ENCODE data around the gene IGFBP4. TPM values are rescaled to one million over a fixed set of nuclear protein-coding genes. Genes with fewer than 3 reads are reported as not detected.

IGFBP4 gene
- total and polyA plus RNA-seq, 2 of the 13 experiments (the other 11 are each of a cell fraction or from before 2014, with no cell fraction given): 4.1 to 49.0 TPM

- TF ChIP-seq, protein P1, sequence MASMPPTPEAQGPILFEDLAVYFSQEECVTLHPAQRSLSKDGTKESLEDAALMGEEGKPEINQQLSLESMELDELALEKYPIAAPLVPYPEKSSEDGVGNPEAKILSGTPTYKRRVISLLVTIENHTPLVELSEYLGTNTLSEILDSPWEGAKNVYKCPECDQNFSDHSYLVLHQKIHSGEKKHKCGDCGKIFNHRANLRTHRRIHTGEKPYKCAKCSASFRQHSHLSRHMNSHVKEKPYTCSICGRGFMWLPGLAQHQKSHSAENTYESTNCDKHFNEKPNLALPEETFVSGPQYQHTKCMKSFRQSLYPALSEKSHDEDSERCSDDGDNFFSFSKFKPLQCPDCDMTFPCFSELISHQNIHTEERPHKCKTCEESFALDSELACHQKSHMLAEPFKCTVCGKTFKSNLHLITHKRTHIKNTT (CRISPR knock-in tag; IDR thresholded peaks at IDR 0.05): no peak
- TF ChIP-seq ZNF891 (CRISPR knock-in tag; IDR thresholded peaks at IDR 0.05): 0 out of 2 replicates have a peak, but pooled peaks have one; percentile 65
- TF ChIP-seq ZNF460 (CRISPR knock-in tag; IDR thresholded peaks at IDR 0.05; ENCODE audit: borderline replicate concordance): peak; percentile 65
- no peak for TF ChIP-seq PTBP1 (IDR thresholded peaks at IDR 0.05; ENCODE audit: low read depth, low read length, poor library complexity, severe bottlenecking)
- TF ChIP-seq GPN1 (CRISPR knock-in tag; IDR thresholded peaks at IDR 0.05; ENCODE audit: borderline replicate concordance): no peak
- TF ChIP-seq REL (CRISPR knock-in tag; conservative IDR thresholded peaks at IDR 0.05): 0 out of 2 replicates have a peak, but pooled peaks have one; percentile 9
- no peak for TF ChIP-seq ZNF619 (CRISPR knock-in tag; IDR thresholded peaks at IDR 0.05)
- TF ChIP-seq TBP (CRISPR knock-in tag; IDR thresholded peaks at IDR 0.05): no peak
Observed at GRCh38 chr17:40475234-40475908, 32.1 kb downstream of the IGFBP4 start (continued).

DNA sequence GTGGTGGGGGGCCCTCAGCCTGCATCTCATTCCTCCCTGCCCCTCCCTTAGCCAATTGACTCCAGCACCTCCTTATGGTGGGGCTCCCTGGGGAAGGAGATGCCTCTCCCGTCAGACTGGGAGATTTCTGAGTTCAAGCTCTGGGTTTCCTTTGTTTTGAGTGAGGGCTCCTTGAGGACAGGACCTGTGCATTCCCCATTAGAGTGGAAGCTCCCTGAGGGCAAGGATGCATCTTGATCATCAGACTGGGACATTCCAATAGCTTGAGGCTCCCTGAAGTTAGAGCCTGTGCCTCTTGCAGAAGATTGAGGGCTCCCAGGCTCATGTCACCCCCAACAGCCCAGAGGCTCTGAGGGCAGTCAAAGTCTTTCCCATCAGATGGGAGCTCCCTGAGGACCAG lies 34.5 kb downstream of the IGFBP4 start:
- FAIRE-seq (no peak), DNase-seq (ENCODE audit: low spot score) (no peak), ATAC-seq (no peak)
- in situ Hi-C loops (cut with HindIII; ENCODE audit: extremely low pct_ligation_motif_present, low pct_unique_long_range_greater_than_20kb): no loop called here
- Histone ChIP-seq H3K9ac (ENCODE audit: insufficient read depth, low read depth, low read length) (no peak overlapping the region), H3K9me3 (ENCODE audit: low read length) (no peaks in the 10 kb centered on the region), H3K4me2 (ENCODE audit: low read depth, low read length) (no peak overlapping the region), H4K20me1 (ENCODE audit: insufficient read depth, low read length) (no peaks in the 10 kb centered on the region), H3K79me2 (ENCODE audit: insufficient read depth, low read length) (no peaks in the 10 kb centered on the region), H3K36me3 (replicated peaks in 1 of 2; ENCODE audit: control insufficient read depth in 1 of 2, insufficient read depth in 2 of 2, low read length in 2 of 2) (no peaks in the 10 kb centered on the region), H3K4me3 (replicated peaks in 1 of 3; ENCODE audit: insufficient read depth in 1 of 3, low read depth in 2 of 3, low read length in 3 of 3) (no peak overlapping the region), H3K4me1 (ENCODE audit: insufficient read depth, low read length) (peaks cover 65% of the 10 kb centered on the region), H3K27ac (ENCODE audit: extremely low read length, insufficient read depth, low read length) (no peak overlapping the region), H2AFZ (ENCODE audit: low read length) (no peak overlapping the region), H3K27me3 (ENCODE audit: control insufficient read depth in 1 of 2, insufficient read depth in 2 of 2, low read length in 2 of 2) (no peaks in the 10 kb centered on the region)
- intact Hi-C loops (cut with micrococcal nuclease; ENCODE audit: unreplicated experiment): loop anchor here (5.0 kb wide), 1 partner anchor 55 kb away; no protein-coding TSS in a partner anchor
- ChIA-PET POLR2A (no interaction called here), CTCF (ENCODE audit: low intra/inter-chr PET ratio, low total read pairs) (no interaction called here)
- WGBS (ENCODE audit: low lambda C conversion rate): 71% methylated on average over 1 of the region's 1 CpG
- BruUV-seq (replicated peaks): no TSS peak
- TF ChIP-seq ZNF501 (CRISPR knock-in tag; IDR thresholded peaks at IDR 0.05): no peak
- no peak for TF ChIP-seq ZNF350 (CRISPR knock-in tag; IDR thresholded peaks at IDR 0.05; ENCODE audit: borderline replicate concordance, low read depth)
- TF ChIP-seq HNRNPUL1 (IDR thresholded peaks at IDR 0.05; ENCODE audit: low read depth, low read length): no peak
- no peak for TF ChIP-seq DDIT3 (CRISPR knock-in tag; IDR thresholded peaks at IDR 0.05)
- TF ChIP-seq ZBTB4 (CRISPR knock-in tag; IDR thresholded peaks at IDR 0.05; ENCODE audit: borderline replicate concordance): no peak

All from HepG2 (cell line).